Neural cell (in vitro differentiated cells): ENCODE data around the gene SERPINI1.

Experiments
- CTCF ChIP-seq: fragments of 450-650 bp; IDR thresholded peaks from 2 replicates; pipeline ENCODE4 v1.5.1; 2014; ENCODE audit warnings: antibody characterized with exemption, mild to moderate bottlenecking, moderate library complexity; ENCODE audit not compliant: poor library complexity, severe bottlenecking
- MXI1 ChIP-seq: fragments of 450-650 bp; conservative IDR thresholded peaks from 2 replicates; pipeline ENCODE4 v1.6.1; 2014; ENCODE audit warnings: antibody characterized with exemption, mild to moderate bottlenecking; ENCODE audit not compliant: poor library complexity, severe bottlenecking
- POLR2AphosphoS5 ChIP-seq: IDR thresholded peaks from 2 replicates; pipeline ENCODE4 v1.6.1; 2012
- RAD21 ChIP-seq: fragments of 450-650 bp; conservative IDR thresholded peaks from 2 replicates; pipeline ENCODE4 v1.6.1; 2014; ENCODE audit warnings: antibody characterized with exemption, mild to moderate bottlenecking, moderate library complexity
- TAF1 ChIP-seq: IDR thresholded peaks from 2 replicates; pipeline ENCODE4 v1.6.1; 2012; ENCODE audit warnings: low read depth

- no peak for TF ChIP-seq CTCF
- no peak for TF ChIP-seq POLR2AphosphoS5
- no peak for TF ChIP-seq RAD21
- TF ChIP-seq TAF1: no peak
- TF ChIP-seq MXI1: no peak
Observed at GRCh38 chr3:167728632-167729323, 6.7 kb upstream of the SERPINI1 start.
